SK-N-SH (cell line): ENCODE results near the gene POM121L12. TPM values are rescaled to one million over a fixed set of nuclear protein-coding genes. Genes with fewer than 3 reads are reported as not detected.

Source experiments
- CTCF ChIA-PET: fragments of 300-600, 350-600 bp; formaldehyde crosslinking; extraction: SDS; loops from one replicate; lab custom pipeline; 2021; lab: Yijun Ruan, JAX
- POLR2A ChIA-PET: fragments of 350-600 bp; sonication (Branson Sonifier 250); formaldehyde crosslinking; extraction: SDS; loops from one replicate; lab custom pipeline; 2020; ENCODE audit warnings: antibody characterized with exemption, inconsistent platforms; lab: Yijun Ruan, JAX
- DNase-seq: peaks from one replicate; pipeline ENCODE4 v3.0.0; 2012
- H2AFZ ChIP-seq: fragments of 200-600 bp; sonication (generic); 2 replicates; pipeline ENCODE4 v1.8.1; 2016; ENCODE audit warnings: antibody characterized with exemption, mild to moderate bottlenecking, low read depth
- H3F3A ChIP-seq: fragments of 200-600 bp; sonication (generic); replicated peaks from 2 replicates; pipeline ENCODE3; 2016; ENCODE audit warnings: antibody characterized with exemption, mild to moderate bottlenecking; ENCODE audit not compliant: insufficient read depth
- H3K27ac ChIP-seq, 2 experiments: fragments of 200-500 bp in 1 of 2; fragments of 200-600 bp in 1 of 2; sonication (Bioruptor generic) in 1 of 2; sonication (generic), shearing (Covaris generic) in 1 of 2; 2 replicates each; pipeline versions ENCODE4 v1.5.1 to v1.6.1; 2014 to 2016; ENCODE audit warnings: low read depth in 2 of 2, inconsistent platforms in 1 of 2, low read length in 1 of 2, mild to moderate bottlenecking in 1 of 2, mixed read lengths in 1 of 2
- H3K27me3 ChIP-seq: fragments of 200-600 bp; sonication (generic), shearing (Covaris generic); 2 replicates; pipeline ENCODE4 v1.6.1; 2016; ENCODE audit warnings: mixed run types; ENCODE audit not compliant: insufficient read depth
- H3K36me3 ChIP-seq, 2 experiments: fragments of 200-500 bp in 1 of 2; fragments of 200-600 bp in 1 of 2; sonication (Bioruptor generic) in 1 of 2; sonication (generic) in 1 of 2; replicated peaks in 1 of 2; 2 replicates each; pipeline versions ENCODE3 to v1.5.1; 2014 to 2016; ENCODE audit warnings: low read length in 1 of 2, mild to moderate bottlenecking in 1 of 2; ENCODE audit not compliant: insufficient read depth in 2 of 2, control insufficient read depth in 1 of 2
- H3K4me1 ChIP-seq, 2 experiments: fragments of 200-500 bp in 1 of 2; fragments of 200-600 bp in 1 of 2; sonication (Bioruptor generic) in 1 of 2; sonication (generic), shearing (Covaris generic) in 1 of 2; 2 replicates each; pipeline versions ENCODE4 v1.5.1 to v1.6.1; 2014 to 2016; ENCODE audit warnings: low read depth in 1 of 2, low read length in 1 of 2, mixed run types in 1 of 2; ENCODE audit not compliant: insufficient read depth in 2 of 2, control insufficient read depth in 1 of 2
- H3K4me2 ChIP-seq: fragments of 200-600 bp; sonication (generic), shearing (Covaris generic); 2 replicates; pipeline ENCODE4 v1.6.1; 2017; ENCODE audit warnings: mixed run types
- H3K4me3 ChIP-seq, 2 experiments: fragments of 200-500 bp in 1 of 2; fragments of 200-600 bp in 1 of 2; sonication (Bioruptor generic) in 1 of 2; sonication (generic), shearing (Covaris generic) in 1 of 2; 2 replicates each; pipeline versions ENCODE4 v1.5.1 to v1.8.1; 2014 to 2016; ENCODE audit warnings: low read depth in 2 of 2, inconsistent platforms in 1 of 2, low read length in 1 of 2, mild to moderate bottlenecking in 1 of 2, mixed read lengths in 1 of 2, moderate library complexity in 1 of 2
- H3K79me2 ChIP-seq: fragments of 200-600 bp; sonication (generic); 2 replicates; pipeline ENCODE4 v1.8.1; 2017; ENCODE audit warnings: mild to moderate bottlenecking; ENCODE audit not compliant: insufficient read depth
- H3K9ac ChIP-seq: fragments of 200-600 bp; sonication (generic); 2 replicates; pipeline ENCODE4 v1.6.1; 2017; ENCODE audit warnings: mixed run types
- H3K9me2 ChIP-seq: fragments of 200-600 bp; sonication (generic); 2 replicates; pipeline ENCODE4 v1.6.1; 2017; ENCODE audit warnings: mixed run types
- H3K9me3 ChIP-seq: fragments of 200-600 bp; sonication (generic); 2 replicates; pipeline ENCODE4 v1.6.1; 2017; ENCODE audit warnings: mixed run types, mild to moderate bottlenecking, moderate library complexity
- H4K20me1 ChIP-seq: fragments of 200-600 bp; sonication (generic); 2 replicates; pipeline ENCODE4 v1.6.1; 2017; ENCODE audit warnings: mild to moderate bottlenecking, mixed run types; ENCODE audit not compliant: insufficient read depth
- CHD2 ChIP-seq: fragments of 150-350 bp; IDR thresholded peaks from 2 replicates; pipeline ENCODE4 v1.6.1; 2018; ENCODE audit warnings: low read length; ENCODE audit not compliant: partially characterized antibody
- CTCF ChIP-seq: fragments of 200-600 bp; sonication (generic); IDR thresholded peaks from 2 replicates; pipeline ENCODE4 v1.6.1; 2017; ENCODE audit warnings: antibody characterized with exemption, mild to moderate bottlenecking, moderate library complexity
- ELF1 ChIP-seq: IDR thresholded peaks from 2 replicates; pipeline ENCODE4 v1.4.0; 2012
- EP300 ChIP-seq, 2 experiments: IDR thresholded peaks; 2 replicates each; pipeline versions ENCODE4 v1.4.0 to v1.6.1; 2012; ENCODE audit warnings: borderline replicate concordance in 1 of 2, low read depth in 1 of 2, low read length in 1 of 2
- EZH2phosphoT487 ChIP-seq: fragments of 200-600 bp; sonication (generic); IDR thresholded peaks from 2 replicates; pipeline ENCODE4 v1.6.1; 2017; ENCODE audit warnings: low read depth, mixed run types, mild to moderate bottlenecking, antibody characterized with exemption, moderate library complexity, borderline replicate concordance
- FOSL2 ChIP-seq: IDR thresholded peaks from 2 replicates; pipeline ENCODE4 v1.4.0; 2012; ENCODE audit warnings: low read depth, mild to moderate bottlenecking, moderate library complexity, borderline replicate concordance
- FOXJ3 ChIP-seq: sonication (generic); formaldehyde crosslinking; IDR thresholded peaks from 2 replicates; pipeline ENCODE4 v1.5.1; 2020; ENCODE audit warnings: mild to moderate bottlenecking, missing genetic modification reagents
- GATA2 ChIP-seq: sonication (generic); formaldehyde crosslinking; IDR thresholded peaks from 2 replicates; pipeline ENCODE4 v1.5.0; 2020; ENCODE audit warnings: mild to moderate bottlenecking, missing genetic modification reagents
- IRF3 ChIP-seq: fragments of 150-350 bp; IDR thresholded peaks from 2 replicates; pipeline ENCODE4 v1.6.1; 2016; ENCODE audit warnings: mild to moderate bottlenecking, low read depth, low read length
- NFIC ChIP-seq: IDR thresholded peaks from 2 replicates; pipeline ENCODE4 v1.4.0; 2012; ENCODE audit warnings: borderline replicate concordance
- PBX3 ChIP-seq: IDR thresholded peaks from 2 replicates; pipeline ENCODE4; 2012
- POLR2AphosphoS5 ChIP-seq: IDR thresholded peaks from 2 replicates; pipeline ENCODE4 v1.6.1; 2012; ENCODE audit warnings: low read depth, low read length
- RAD21 ChIP-seq: IDR thresholded peaks from 2 replicates; pipeline ENCODE4 v1.6.1; 2012; ENCODE audit warnings: mild to moderate bottlenecking, low read length
- RCOR1 ChIP-seq: fragments of 150-350 bp; IDR thresholded peaks from 2 replicates; pipeline ENCODE4 v1.6.1; 2017; ENCODE audit warnings: antibody characterized with exemption, low read length
- REST ChIP-seq: IDR thresholded peaks from 2 replicates; pipeline ENCODE4 v1.6.1; 2012; ENCODE audit warnings: mild to moderate bottlenecking, low read depth, low read length, moderate library complexity
- RFX5 ChIP-seq: IDR thresholded peaks from 2 replicates; pipeline ENCODE4 v1.6.1; 2012; ENCODE audit warnings: mild to moderate bottlenecking, improper control_type of control experiment, low read length
- SMC3 ChIP-seq: IDR thresholded peaks from 2 replicates; pipeline ENCODE4 v1.6.1; 2012; ENCODE audit warnings: low read depth, low read length, improper control_type of control experiment
- TCF12 ChIP-seq: IDR thresholded peaks from 2 replicates; pipeline ENCODE4 v1.4.0; 2012
- USF1 ChIP-seq: IDR thresholded peaks from 2 replicates; pipeline ENCODE4 v1.4.0; 2012; ENCODE audit warnings: low read depth, borderline replicate concordance
- USF2 ChIP-seq: fragments of 150-350 bp; IDR thresholded peaks from 2 replicates; pipeline ENCODE4 v1.6.1; 2017; ENCODE audit warnings: antibody characterized with exemption, low read length, low read depth, borderline replicate concordance
- whole genome bisulfite sequencing: methylation state at CpG from one replicate; pipeline ENCODE4 v1.1.6; 2017; ENCODE audit warnings: low lambda C conversion rate; 5-methylcytosine and 5-hydroxymethylcytosine counted together
- polyA plus RNA-seq, 3 experiments: library from polyadenylated mRNA; depleted of rRNA; stranded (reverse); fragments of >200 nt; gene quantifications; 2 replicates each; pipeline ENCODE4 v1.2.3, GENCODE V29; 2012

Gene POM121L12
- polyA plus RNA-seq, 1 of the 3 experiments (the other 2 are of a cell fraction), result not detected

- Histone ChIP-seq H3K36me3 (no peaks in the 10 kb centered on the region), H2AFZ (no peak overlapping the region), H4K20me1 (no peaks in the 10 kb centered on the region), H3K4me3 (no peak overlapping the region), H3K9me3 (0 out of 2 replicates have a peak, but pooled peaks cover 6% of the 10 kb centered on the region), H3K4me1 (no peaks in the 10 kb centered on the region), H3F3A (no peaks in the 10 kb centered on the region), H3K27me3 (no peaks in the 10 kb centered on the region), H3K79me2 (no peaks in the 10 kb centered on the region), H3K9me2 (no peaks in the 10 kb centered on the region), H3K27ac (no peak overlapping the region), H3K9ac (no peak overlapping the region), H3K4me2 (no peak overlapping the region)
- 52% methylated on average over 1 of the region's 1 CpG for WGBS
- ChIA-PET CTCF (no interaction called here), POLR2A (no interaction called here)
- TF ChIP-seq FOXJ3 (CRISPR knock-in tag) (no peak), EZH2phosphoT487 (no peak), USF2 (no peak), RAD21 (no peak), CHD2 (no peak), EP300 (IDR thresholded peaks at IDR 0.05; ENCODE audit: borderline replicate concordance in 1 of 2, low read depth in 1 of 2, low read length in 1 of 2) (no peak), RCOR1 (no peak), POLR2AphosphoS5 (no peak), CTCF (no peak), NFIC (no peak), REST (no peak), IRF3 (no peak), SMC3 (no peak), PBX3 (no peak), TCF12 (no peak), RFX5 (no peak), FOSL2 (no peak), ELF1 (no peak), USF1 (no peak), GATA2 (no peak)
- DNase-seq, result no peak
Measured at GRCh38 chr7:53060066-53060465, 24.6 kb downstream of the POM121L12 start.
